Activated CD8-positive, alpha-beta T cell treated with anti-CD3 and anti-CD28 coated beads for 36 hours (primary cell): ENCODE data around the gene RXFP4. TPM values are rescaled to one million over a fixed set of nuclear protein-coding genes. Genes with fewer than 3 reads are reported as not detected.

Experiments
- ATAC-seq: fragments of 200-7000 bp; cut with Tn5 transposase; one replicate; pipeline ENCODE4 v1.10.0; 2021; ENCODE audit warnings: mild to moderate bottlenecking, moderate library complexity
- CTCF ChIA-PET: fragments of 350-600 bp; sonication (Branson Sonifier 250); formaldehyde crosslinking; loops from one replicate; lab custom pipeline; 2021; ENCODE audit warnings: antibody characterized with exemption; lab: Charles Lee
- POLR2A ChIA-PET: fragments of 350-600 bp; sonication (Branson Sonifier 250); formaldehyde crosslinking; loops from one replicate; lab custom pipeline; 2021; ENCODE audit warnings: antibody characterized with exemption; lab: Charles Lee
- DNase-seq: peaks from one replicate; pipeline ENCODE4 v3.0.0-alpha.2; 2020
- H3K27ac Mint-ChIP-seq: one replicate; pipeline ENCODE4 v1.8.0; 2021; ENCODE audit warnings: mild to moderate bottlenecking, mixed read lengths
- H3K27me3 Mint-ChIP-seq: one replicate; pipeline ENCODE4 v1.8.0; 2021; ENCODE audit warnings: mixed read lengths
- H3K36me3 Mint-ChIP-seq: one replicate; pipeline ENCODE4 v1.8.0; 2021; ENCODE audit warnings: low read depth, mixed read lengths
- H3K4me1 Mint-ChIP-seq: one replicate; pipeline ENCODE4 v1.8.0; 2021; ENCODE audit warnings: low read depth, mixed read lengths
- H3K4me3 Mint-ChIP-seq: one replicate; pipeline ENCODE4 v1.8.0; 2021; ENCODE audit warnings: mild to moderate bottlenecking, moderate library complexity, mixed read lengths
- H3K9me3 Mint-ChIP-seq: one replicate; pipeline ENCODE4 v1.8.0; 2021; ENCODE audit warnings: mixed read lengths
- intact Hi-C: fragments of 100-400 bp; cut with micrococcal nuclease; formaldehyde crosslinking; loops from one replicate; pipeline ENCODE4 v1.10.0; 2022
- total RNA-seq, 2 experiments: library from RNA; stranded (reverse); gene quantifications; one replicate each; pipeline ENCODE4 v1.2.3, GENCODE V29; 2021
- TF ChIP-seq, protein P1 (sequence below): fragments of 200-600 bp; IDR thresholded peaks from one replicate; pipeline ENCODE4 v1.8.0; 2022; ENCODE audit warnings: antibody characterized with exemption, mild to moderate bottlenecking

RXFP4 gene
- total RNA-seq, 2 experiments from 2014 or later, result not detected

- Mint-ChIP-seq H3K27me3 (no peaks in the 10 kb centered on the region), H3K4me3 (no peak overlapping the region), H3K27ac (no peak overlapping the region), H3K9me3 (no peaks in the 10 kb centered on the region), H3K36me3 (peaks cover 36% of the 10 kb centered on the region), H3K4me1 (peaks cover 43% of the 10 kb centered on the region)
- TF ChIP-seq, protein P1, sequence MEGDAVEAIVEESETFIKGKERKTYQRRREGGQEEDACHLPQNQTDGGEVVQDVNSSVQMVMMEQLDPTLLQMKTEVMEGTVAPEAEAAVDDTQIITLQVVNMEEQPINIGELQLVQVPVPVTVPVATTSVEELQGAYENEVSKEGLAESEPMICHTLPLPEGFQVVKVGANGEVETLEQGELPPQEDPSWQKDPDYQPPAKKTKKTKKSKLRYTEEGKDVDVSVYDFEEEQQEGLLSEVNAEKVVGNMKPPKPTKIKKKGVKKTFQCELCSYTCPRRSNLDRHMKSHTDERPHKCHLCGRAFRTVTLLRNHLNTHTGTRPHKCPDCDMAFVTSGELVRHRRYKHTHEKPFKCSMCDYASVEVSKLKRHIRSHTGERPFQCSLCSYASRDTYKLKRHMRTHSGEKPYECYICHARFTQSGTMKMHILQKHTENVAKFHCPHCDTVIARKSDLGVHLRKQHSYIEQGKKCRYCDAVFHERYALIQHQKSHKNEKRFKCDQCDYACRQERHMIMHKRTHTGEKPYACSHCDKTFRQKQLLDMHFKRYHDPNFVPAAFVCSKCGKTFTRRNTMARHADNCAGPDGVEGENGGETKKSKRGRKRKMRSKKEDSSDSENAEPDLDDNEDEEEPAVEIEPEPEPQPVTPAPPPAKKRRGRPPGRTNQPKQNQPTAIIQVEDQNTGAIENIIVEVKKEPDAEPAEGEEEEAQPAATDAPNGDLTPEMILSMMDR, result no peak
- CTCF ChIA-PET, result interaction anchor here (0.7 to 6.1 kb wide), 14 partner anchors 10 to 196 kb away, joined by 3 to 78 read pairs (median 4); partner anchors contain the start of gene ARHGEF2
- ATAC-seq (no peak), DNase-seq (no peak)
- POLR2A ChIA-PET, result interaction anchor here (0.6 to 6.0 kb wide), 18 partner anchors 10 to 124 kb away, joined by 3 to 54 read pairs (median 6); partner anchors contain the start of gene ARHGEF2
- intact Hi-C loops, result no loop called here
These were observed 7.8 kb upstream of the RXFP4 start for GRCh38 chr1:155933591-155934096.

- Mint-ChIP-seq H3K4me1 (peaks cover 38% of the 10 kb centered on the region), H3K27me3 (no peaks in the 10 kb centered on the region), H3K27ac (no peak within 1 kb of the TSS), H3K4me3 (no peak within 1 kb of the TSS), H3K36me3 (peaks cover 31% of the 10 kb centered on the region), H3K9me3 (no peaks in the 10 kb centered on the region)
- intact Hi-C loops, result no loop called here
- POLR2A ChIA-PET, result interaction anchor here (0.6 to 6.0 kb wide), 21 partner anchors 9 to 123 kb away, joined by 3 to 54 read pairs (median 6); partner anchors contain the start of genes ARHGEF2 and RIT1
- CTCF ChIA-PET, result interaction anchor here (0.7 to 6.1 kb wide), 15 partner anchors 9 to 132 kb away, joined by 3 to 78 read pairs (median 5); partner anchors contain the start of gene ARHGEF2
- DNase-seq (peak; percentile 98), ATAC-seq (peak; percentile 95)
- TF ChIP-seq, protein P1, result no peak
These were observed 7.1 kb upstream of the RXFP4 start, which contains the start of gene KHDC4 for GRCh38 chr1:155934097-155934935. Gene KHDC4 (minus strand): TSS chr1:155934413. CDS start chr1:155934373, 40 bp downstream.

GRCh38 chr1:155934936-155935590 is 6.4 kb upstream of the RXFP4 start:
- intact Hi-C loops, result no loop called here
- no peak for DNase-seq
- H3K9me3 Mint-ChIP-seq, result no peaks in the 10 kb centered on the region
- H3K27me3 Mint-ChIP-seq, result no peaks in the 10 kb centered on the region
- no peak for ATAC-seq
- TF ChIP-seq, protein P1, result no peak
- H3K4me1 Mint-ChIP-seq, result peaks cover 39% of the 10 kb centered on the region
- ChIA-PET POLR2A (interaction anchor here (0.7 to 6.0 kb wide), 13 partner anchors 8 to 276 kb away, joined by 3 to 54 read pairs (median 9); partner anchors contain the start of genes ARHGEF2, RIT1 and SSR2), CTCF (interaction anchor here (0.7 to 6.1 kb wide), 10 partner anchors 8 to 131 kb away, joined by 3 to 78 read pairs (median 6); partner anchors contain the start of gene ARHGEF2)
- H3K36me3 Mint-ChIP-seq, result peaks cover 29% of the 10 kb centered on the region
- no peak overlapping the region for H3K4me3 Mint-ChIP-seq
- no peak overlapping the region for H3K27ac Mint-ChIP-seq

DNA sequence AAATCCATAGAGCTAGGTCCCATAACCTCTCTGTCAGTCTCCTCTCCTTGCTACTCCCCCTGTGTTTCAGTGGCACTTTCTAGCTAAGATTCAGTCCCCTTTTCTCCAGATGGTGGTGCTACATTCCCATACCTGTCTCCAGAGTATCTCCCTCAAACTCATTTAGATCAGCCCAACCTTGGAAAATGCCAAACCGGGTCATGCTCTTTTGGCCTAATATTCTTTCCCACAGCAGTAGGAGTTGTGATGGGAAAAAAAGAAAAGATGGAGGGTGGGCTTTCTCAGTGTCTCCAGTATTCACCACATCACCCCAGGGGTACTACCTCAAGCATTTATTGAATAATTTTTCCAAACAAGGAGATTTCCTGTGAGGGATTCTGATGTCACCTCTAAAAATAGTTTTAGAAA is 3.2 kb upstream of the RXFP4 start:
- DNase-seq, result peak; percentile 47
- H3K9me3 Mint-ChIP-seq, result no peaks in the 10 kb centered on the region
- intact Hi-C loops, result loop anchor here (1.0 kb wide), 1 partner anchor 51 kb away; no protein-coding TSS in a partner anchor
- H3K4me1 Mint-ChIP-seq, result peaks cover 41% of the 10 kb centered on the region
- ATAC-seq, result peak; percentile 21
- CTCF ChIA-PET, result interaction anchor here (0.6 to 7.0 kb wide), 26 partner anchors 8 to 128 kb away, joined by 3 to 121 read pairs (median 6); partner anchors contain the start of genes ARHGEF2, GON4L, SSR2 and SYT11
- no peak overlapping the region for H3K4me3 Mint-ChIP-seq
- H3K27me3 Mint-ChIP-seq, result no peaks in the 10 kb centered on the region
- H3K27ac Mint-ChIP-seq, result peak overlapping the region; percentile 39
- POLR2A ChIA-PET, result interaction anchor here (0.7 to 10.2 kb wide), 5 partner anchors 22 to 83 kb away, joined by 3 to 128 read pairs (median 4); partner anchors contain the start of genes ARHGEF2 and SSR2
- no peaks in the 10 kb centered on the region for H3K36me3 Mint-ChIP-seq
- TF ChIP-seq, protein P1, result peak; percentile 68
